ENCODE measurements around the gene RBM18. TPM values are rescaled to one million over a fixed set of nuclear protein-coding genes. Genes with fewer than 3 reads are reported as not detected.

RBM18 gene
- total and polyA plus RNA-seq, 12 donors, result 6.0 to 47.6 (median 42.1) TPM

GRCh38 chr9:122228191-122228567, 36.5 kb downstream of the RBM18 start:
- ATAC-seq, result no peak
- H3K9me3 ChIP-seq, result no peaks in the 10 kb centered on the region

GRCh38 chr9:122227575-122227900, 37.1 kb downstream of the RBM18 start:
- ATAC-seq (no peak), DNase-seq (no peak)
- Histone ChIP-seq H3K27me3 (peaks cover 19 to 100% (median 87%) of the 10 kb centered on the region in 7 donors), H3K27ac (peak overlapping the region in 2 of 10 donors; percentile 45 to 70), H3K36me3 (no peaks in the 10 kb centered on the region), H3K4me1 (peaks cover 4 to 41% (median 32%) of the 10 kb centered on the region in 9 donors), H3K9me3 (no peaks in the 10 kb centered on the region), H3K4me3 (peak overlapping the region in 9 of 10 donors; percentile 38 to 62 (median 54))
- intact Hi-C loops (cut with DNase I), result loop anchor here in 1 of 10 donors (10.0 kb wide), 1 partner anchor 117 kb away; no protein-coding TSS in a partner anchor
- TF ChIP-seq CTCF (IDR thresholded peaks at IDR 0.05), result peak in 1 of 9 donors; percentile 22
- WGBS, 2 donors, result 5 to 6% methylated on average over 10 of the region's 10 CpGs

More at GRCh38 chr9:122228191-122228567, 36.5 kb downstream of the RBM18 start:
- no peak for TF ChIP-seq CTCF (IDR thresholded peaks at IDR 0.05)
- Histone ChIP-seq H3K36me3 (no peaks in the 10 kb centered on the region), H3K4me3 (peak overlapping the region; percentile 38 to 62 (median 52)), H3K4me1 (peaks cover 4 to 35% (median 28%) of the 10 kb centered on the region in 9 donors), H3K27me3 (peaks cover 16 to 99% (median 82%) of the 10 kb centered on the region in 7 donors), H3K27ac (peak overlapping the region in 8 of 10 donors; percentile 19 to 70 (median 48))
- no peak for DNase-seq
- WGBS, 2 donors, result 1% methylated on average over 38 of the region's 38 CpGs
- intact Hi-C loops (cut with DNase I), result loop anchor here in 1 of 10 donors (10.0 kb wide), 1 partner anchor 117 kb away; no protein-coding TSS in a partner anchor

GRCh38 chr9:122226758-122227574, 37.7 kb downstream of the RBM18 start:
- Histone ChIP-seq H3K27ac (peak overlapping the region in 2 of 10 donors; percentile 45 to 70), H3K36me3 (no peaks in the 10 kb centered on the region), H3K4me1 (peaks cover 4 to 42% (median 32%) of the 10 kb centered on the region in 9 donors), H3K4me3 (peak overlapping the region; percentile 4 to 62 (median 52)), H3K27me3 (peaks cover 20 to 100% (median 92%) of the 10 kb centered on the region in 7 donors), H3K9me3 (no peaks in the 10 kb centered on the region)
- ATAC-seq, result peak in 1 of 8 donors; percentile 13
- intact Hi-C loops (cut with DNase I), result loop anchor here in 1 of 10 donors (10.0 kb wide), 1 partner anchor 118 kb away; no protein-coding TSS in a partner anchor
- 7 to 17% methylated on average over 59 of the region's 59 CpGs for WGBS, 2 donors
- no peak for DNase-seq
- peak in 1 of 9 donors; percentile 10 for TF ChIP-seq CTCF (IDR thresholded peaks at IDR 0.05)

GRCh38 chr9:122226142-122226757, 38.4 kb downstream of the RBM18 start:
- ATAC-seq (no peak), DNase-seq (no peak)
- peaks cover 25 to 100% (median 96%) of the 10 kb centered on the region in 7 donors for H3K27me3 ChIP-seq
- H3K36me3 ChIP-seq, result no peaks in the 10 kb centered on the region
- peak overlapping the region in 9 of 10 donors; percentile 2 to 62 (median 54) for H3K4me3 ChIP-seq
- H3K9me3 ChIP-seq, result no peaks in the 10 kb centered on the region
- TF ChIP-seq CTCF (IDR thresholded peaks at IDR 0.05), result no peak
- intact Hi-C loops (cut with DNase I), result loop anchor here in 1 of 10 donors (10.0 kb wide), 1 partner anchor 119 kb away; no protein-coding TSS in a partner anchor
- 21 to 32% methylated on average over 48 to 51 of the region's 51 CpGs for WGBS, 2 donors
- H3K4me1 ChIP-seq, result peaks cover 4 to 43% (median 32%) of the 10 kb centered on the region in 9 donors
- no peak overlapping the region for H3K27ac ChIP-seq

Data from heart right ventricle (tissue), 16 donors.